Stimulated activated CD8-positive, alpha-beta memory T cell treated with anti-CD3 and anti-CD28 coated beads, Interleukin-4, amount 100 ng/mL, for 4 hours (primary cell): ENCODE results near the gene UBC.

Source experiments
- DNase-seq, 2 donors: peaks; one replicate each; pipeline ENCODE4 v3.0.0-alpha.2; 2020; ENCODE audit warnings: low read depth in 2 of 2, low spot score in 1 of 2

UBC gene

GRCh38 chr12:124914392-124915238 lies at the start of gene UBC:
Gene UBC, minus strand, starts transcription at chr12:124914650. Its CDS starts 879 bp downstream, at chr12:124913771.
- peak; percentile 79 to 80 for DNase-seq

GRCh38 chr12:124963211-124963610 lies 48.8 kb upstream of the UBC start:
- no peak for DNase-seq

DNA sequence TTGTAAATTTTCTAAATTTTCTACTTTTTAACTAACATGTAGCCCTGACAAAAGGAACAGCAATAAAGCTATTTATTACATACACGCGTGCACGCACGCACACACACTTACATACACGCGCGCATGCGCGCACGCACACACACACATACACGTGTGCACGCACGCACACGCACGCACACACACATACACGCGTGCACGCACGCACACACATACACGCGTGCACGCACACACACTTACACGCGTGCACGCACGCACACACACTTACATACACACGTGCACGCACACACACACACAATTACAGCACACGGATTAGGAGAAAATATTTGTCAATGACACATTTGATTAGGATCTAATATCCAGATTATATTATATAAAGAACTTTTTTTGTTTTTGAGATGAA lies 46.6 kb upstream of the UBC start:
- DNase-seq, result no peak

- DNase-seq, result no peak
Observed at GRCh38 chr12:124956571-124956970, 42.1 kb upstream of the UBC start.

DNA sequence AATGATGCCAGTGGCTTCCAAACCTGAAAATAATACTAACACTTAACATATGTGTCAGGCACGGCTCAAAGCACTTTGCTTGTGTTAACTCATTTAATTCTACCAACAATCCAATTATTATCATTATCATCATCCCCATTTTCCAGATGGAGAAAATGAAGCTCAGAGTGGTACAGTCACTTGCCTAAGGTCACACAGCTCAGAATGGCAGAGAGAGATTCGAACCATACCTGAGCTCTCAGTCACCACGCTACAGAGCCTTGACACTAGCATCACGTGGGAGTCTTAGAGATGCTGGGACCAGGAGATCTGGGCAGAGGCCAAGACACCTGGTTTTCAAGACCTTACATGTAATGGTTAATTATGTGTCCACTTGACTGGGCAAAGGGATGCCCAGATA lies 40.3 kb upstream of the UBC start:
- DNase-seq, result no peak

DNA sequence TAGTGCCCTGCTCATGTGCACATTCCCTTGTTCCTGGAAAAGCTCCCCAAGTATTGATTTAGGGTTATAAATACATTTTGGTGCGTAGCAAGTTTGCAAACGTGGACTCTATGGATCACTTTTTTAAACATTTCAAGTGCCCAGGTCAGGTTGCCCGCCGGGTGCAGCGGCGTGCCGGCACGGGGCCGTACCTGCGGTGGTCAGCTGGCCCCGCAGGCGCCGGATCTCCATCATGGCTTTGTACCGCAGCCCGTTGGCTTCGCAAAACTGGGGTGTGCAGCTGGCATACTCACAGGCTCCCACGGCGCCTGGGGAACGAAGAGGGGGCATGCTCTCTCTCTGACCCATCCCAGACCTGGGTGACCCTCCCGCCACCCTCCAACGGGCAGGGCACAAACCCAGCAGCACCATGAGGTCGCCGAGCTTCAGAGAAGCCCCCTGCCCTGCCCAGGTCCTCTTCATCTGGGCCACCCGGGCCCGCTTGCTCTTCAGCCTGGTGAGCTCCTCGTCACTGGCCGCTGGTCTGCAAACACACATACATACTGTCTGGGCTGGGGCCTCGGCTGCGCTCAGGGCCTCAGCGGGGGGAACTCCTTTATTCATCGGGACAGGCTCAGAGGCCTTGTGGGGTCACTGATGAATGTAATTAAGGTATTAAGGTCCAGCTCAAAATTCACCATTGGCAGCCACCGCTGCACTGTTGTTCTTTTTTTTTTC lies 39.4 kb upstream of the UBC start:
- no peak for DNase-seq

- no peak for DNase-seq
Observed at GRCh38 chr12:124952801-124953200, 38.4 kb upstream of the UBC start.

DNA sequence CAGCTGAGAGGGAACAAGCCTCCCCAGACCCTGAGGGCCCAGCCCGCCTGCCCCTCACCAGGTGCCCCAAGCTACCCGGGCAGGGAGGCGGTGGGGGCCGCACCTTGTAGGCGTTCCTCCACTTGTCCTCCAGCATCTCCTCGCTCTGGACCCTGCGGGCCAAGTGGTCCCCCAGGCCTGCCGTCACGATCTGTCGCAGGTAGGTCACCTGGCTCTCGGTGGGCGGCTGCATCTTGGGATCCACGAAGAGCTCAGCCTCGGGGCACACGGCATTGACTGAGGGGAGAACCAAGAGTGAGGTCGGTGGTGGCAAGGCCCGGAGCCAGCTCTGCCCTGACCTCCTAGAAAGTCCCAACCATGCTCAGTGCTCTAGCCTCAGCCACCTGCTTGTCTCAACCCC lies 37.8 kb upstream of the UBC start:
- no peak for DNase-seq

DNA sequence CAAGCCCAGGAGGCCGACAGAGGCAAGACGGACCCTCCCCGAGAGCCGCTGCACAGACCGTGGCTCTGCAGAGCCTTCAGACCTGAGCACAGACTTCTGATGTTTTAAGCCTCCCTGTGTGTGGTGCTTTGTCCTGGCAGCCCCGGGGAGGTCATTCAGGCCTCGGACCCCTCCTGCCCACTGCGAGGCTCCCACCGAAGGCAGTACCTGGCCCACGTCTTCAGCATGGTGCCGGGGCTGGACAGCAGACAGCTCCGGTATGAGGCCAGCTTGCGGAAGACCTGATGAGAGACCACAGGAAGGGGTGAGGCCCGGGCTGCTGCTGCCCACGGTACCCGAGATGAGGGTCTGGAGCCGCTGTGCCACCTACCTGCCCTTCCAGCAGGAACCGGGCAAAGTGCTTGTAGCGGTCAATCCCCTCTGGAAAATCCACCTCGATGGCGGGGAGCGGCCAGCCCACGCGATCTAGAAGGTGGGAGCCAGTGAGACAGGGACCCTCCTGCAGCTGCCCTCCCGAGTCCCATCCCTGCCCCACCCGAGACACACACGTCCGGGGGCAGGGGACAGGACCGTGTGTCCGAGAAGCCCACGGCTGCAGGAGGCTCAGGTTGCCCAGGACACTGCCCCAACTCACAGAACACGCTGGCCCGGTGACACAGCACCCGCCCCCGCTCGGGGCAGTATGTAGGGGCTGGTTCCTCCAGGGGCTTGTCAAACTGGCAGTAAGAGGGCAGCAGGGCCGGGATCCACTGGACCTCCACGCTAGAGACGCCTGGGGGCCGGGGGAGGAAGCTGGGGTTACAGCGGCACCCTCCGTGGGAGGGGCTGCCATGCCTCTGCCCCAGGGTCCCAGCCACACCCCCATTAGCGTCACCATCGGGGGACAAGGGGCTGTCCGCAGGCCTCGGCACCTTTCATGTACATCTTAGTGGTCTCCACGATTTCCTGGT lies 35.6 kb upstream of the UBC start:
- DNase-seq, result no peak

DNA sequence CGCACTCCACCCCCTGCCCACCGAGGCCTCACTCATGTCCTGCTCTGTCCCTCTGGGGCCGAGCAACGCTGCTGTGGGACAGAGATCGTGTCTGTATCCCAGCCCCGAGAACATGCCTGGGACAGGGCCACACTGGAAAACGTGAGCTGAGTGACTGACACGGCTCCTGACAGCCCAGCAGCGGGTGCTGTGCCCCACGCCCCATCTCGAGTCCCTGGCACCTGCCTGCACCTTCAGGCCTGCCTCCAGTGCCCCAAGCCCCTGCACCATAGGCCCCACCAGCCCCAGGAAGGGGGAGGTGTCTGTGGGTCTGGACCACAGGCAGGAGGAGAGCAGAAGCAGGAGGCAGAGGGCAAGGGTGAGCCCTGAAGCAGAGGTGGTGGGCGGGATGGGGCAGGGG lies 34.6 kb upstream of the UBC start:
- DNase-seq, result no peak

- no peak for DNase-seq
Observed at GRCh38 chr12:124947561-124948398, 33.3 kb upstream of the UBC start.

DNA sequence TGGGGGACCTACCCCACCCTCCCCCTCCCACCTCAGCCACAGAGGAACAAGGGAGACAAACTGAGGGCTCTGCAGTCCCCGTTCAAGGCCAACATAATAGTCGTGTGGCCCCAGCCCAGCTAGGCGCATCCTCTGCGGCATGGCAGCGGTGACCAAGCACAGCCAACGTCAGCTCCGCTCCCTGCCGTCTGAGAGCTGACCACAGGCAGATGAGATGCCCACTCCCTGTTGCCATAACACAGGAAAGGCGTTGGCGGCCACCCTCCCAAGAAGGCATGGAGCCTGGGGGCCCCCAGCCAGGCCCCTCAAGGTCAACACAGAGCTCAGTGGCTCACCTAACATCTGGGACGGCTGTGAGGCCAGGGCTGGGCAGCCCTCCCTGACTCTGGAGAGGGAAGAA lies 32.6 kb upstream of the UBC start:
- no peak for DNase-seq

DNA sequence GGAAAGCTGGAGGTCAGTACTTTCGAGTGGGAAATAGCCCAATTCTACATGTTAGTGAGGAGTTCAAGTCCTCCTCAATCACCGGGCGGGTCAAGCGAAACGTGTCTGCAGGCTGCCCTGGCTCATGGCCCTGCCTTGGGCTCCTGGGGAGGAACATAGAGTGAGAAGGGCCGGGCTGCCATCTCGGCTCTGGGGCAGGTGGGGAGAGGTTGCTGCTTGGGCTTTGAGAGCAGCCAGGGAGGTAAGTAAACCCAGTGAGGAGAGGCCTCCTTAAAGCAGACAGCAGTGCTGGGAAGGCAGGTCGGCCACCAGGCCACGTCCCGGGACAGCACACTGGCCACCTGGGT lies 32.0 kb upstream of the UBC start:
- no peak for DNase-seq

- no peak for DNase-seq
Observed at GRCh38 chr12:124941170-124941527, 26.7 kb upstream of the UBC start.

DNA sequence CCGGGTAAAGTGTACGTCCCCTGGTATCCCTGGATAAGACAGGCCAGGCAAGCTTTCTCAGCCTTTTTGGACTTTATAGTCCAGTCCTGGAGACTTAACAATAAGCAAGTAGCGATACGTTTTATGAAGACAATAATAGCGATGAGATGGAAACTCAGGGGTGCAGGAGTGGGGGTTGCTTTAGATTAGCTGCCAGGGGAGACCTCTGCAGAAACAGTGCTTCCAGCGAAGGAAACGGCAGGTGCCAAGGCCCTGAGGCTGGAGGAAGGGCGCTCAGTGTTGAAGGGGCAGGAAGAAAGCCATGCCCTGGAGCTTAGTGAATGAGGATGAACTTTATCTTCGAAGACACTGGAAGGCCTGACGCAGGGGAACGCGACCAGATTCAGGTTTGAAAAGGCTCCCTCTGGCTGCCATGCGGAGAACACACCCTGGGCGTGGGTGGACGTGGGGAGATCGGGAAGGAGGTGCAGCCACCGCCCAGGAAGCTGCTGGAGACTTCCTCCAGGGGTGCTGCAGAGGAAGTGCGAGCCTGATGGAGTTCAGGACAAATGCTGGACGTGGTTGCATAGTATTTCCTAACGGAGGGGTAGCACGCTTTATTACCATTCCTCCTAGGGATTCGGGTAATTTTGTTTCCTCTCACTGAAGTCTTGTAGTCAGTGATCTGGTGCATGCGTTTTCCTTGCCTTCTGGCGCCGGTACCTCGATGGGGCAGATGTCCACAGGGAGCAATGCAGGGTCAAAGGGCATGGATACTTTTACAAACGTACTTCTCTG lies 26.1 kb upstream of the UBC start:
- DNase-seq, result peak; percentile 59 to 60

- no peak for DNase-seq
Observed at GRCh38 chr12:124940143-124940392, 25.6 kb upstream of the UBC start.

DNA sequence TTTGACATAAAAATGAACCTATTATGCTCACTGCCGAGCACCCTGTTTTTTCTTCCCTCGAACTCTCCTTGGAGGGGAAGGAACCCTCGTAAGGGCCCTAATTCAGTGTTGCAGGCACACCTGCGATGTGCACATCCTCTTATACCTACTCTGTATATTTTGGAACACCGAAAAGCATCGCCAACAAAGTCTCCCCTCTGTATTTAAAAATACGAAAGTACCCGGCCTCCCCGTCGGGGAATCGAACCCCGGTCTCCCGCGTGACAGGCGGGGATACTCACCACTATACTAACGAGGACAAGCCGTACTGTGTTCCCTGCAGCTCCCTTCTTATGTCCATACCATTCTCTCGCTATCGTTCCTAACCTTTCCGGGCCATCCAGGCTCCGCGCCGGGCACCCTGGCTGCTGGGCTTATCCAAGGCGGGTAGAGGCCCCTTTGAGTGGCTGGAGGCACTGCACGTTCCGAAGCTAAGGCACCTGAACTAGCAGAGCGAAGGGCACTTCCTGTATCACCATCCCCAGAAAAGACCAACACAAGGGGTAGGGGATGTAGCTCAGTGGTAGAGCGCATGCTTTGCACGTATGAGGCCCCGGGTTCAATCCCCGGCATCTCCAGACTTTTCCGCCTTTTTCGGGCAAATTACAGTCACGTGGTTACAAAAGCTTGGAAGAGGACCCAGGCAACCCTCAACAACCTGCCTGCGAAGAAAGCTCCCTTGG lies 25.1 kb upstream of the UBC start:
- peak; percentile 75 to 88 for DNase-seq

- DNase-seq, result peak in 1 of 2 donors; percentile 17
Observed at GRCh38 chr12:124939079-124939420, 24.6 kb upstream of the UBC start.

DNA sequence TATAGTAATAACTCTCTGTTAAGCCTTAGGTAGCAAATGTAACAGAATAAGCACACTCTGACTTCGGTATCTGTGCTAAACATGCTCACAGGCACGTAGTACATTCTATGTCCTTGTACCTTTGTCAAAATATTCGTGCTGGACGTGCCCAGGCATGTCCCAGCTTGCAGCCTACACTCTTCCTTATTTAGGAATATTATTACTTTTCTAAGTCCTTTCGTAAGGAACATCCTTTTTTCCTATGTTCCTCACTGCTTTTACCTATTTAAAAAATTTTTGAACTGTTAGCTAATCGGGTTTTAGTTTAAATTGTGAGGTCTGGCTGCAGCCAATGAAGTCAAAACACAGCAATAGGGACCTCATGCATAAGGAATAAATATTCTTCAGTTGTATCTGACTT lies 24.1 kb upstream of the UBC start:
- DNase-seq, result no peak

DNA sequence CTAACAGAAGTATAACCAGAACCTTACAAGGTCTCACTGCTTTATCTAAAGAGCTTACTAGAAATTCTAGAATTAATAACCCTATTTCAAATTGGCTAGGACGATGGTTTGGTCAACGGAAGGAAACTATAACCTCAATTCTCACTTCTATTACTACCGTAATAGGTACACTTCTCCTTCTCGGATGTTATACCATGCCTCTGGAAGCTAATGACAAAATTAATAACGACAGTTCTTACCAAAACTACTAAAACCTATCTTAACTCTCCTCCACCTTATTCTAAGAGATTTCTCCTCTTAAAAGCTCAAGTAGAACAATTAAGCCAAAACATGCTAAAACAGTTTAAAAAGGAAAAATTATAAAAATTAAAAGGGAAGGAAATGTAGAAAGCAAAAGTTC lies 23.7 kb upstream of the UBC start:
- DNase-seq, result no peak
